Gastrocnemius medialis (tissue), 4 donors: ENCODE measurements around the gene HGS. TPM values are rescaled to one million over a fixed set of nuclear protein-coding genes. Genes with fewer than 3 reads are reported as not detected.

Experiments used
- ATAC-seq, 2 donors: fragments of 150-250 bp; one replicate each; pipeline ENCODE4 v1.9.1; 2016
- DNase-seq, 2 donors: peaks; one replicate each; pipeline ENCODE4 v3.0.0-alpha.2; 2019
- H3K27ac ChIP-seq, 4 donors: fragments of 200-600 bp; sonication (generic); 1 replicate in 1 of 4; 2 replicates in 3 of 4; pipeline ENCODE4 v1.5.1; 2016 to 2018; ENCODE audit warnings: mild to moderate bottlenecking in 2 of 4, moderate library complexity in 1 of 4
- H3K27me3 ChIP-seq, 3 donors: fragments of 200-600 bp; sonication (generic) in 2 of 3; 1 replicate in 1 of 3; 2 replicates in 2 of 3; pipeline versions ENCODE4 v1.5.1 to v1.6.0; 2016 to 2019; ENCODE audit warnings: mild to moderate bottlenecking in 1 of 3, moderate library complexity in 1 of 3
- H3K36me3 ChIP-seq, 2 donors: fragments of 200-600 bp; sonication (generic) in 1 of 2; one replicate each; pipeline ENCODE4 v1.5.1; 2017 to 2018
- H3K4me1 ChIP-seq, 2 donors: fragments of 200-600 bp; sonication (generic) in 1 of 2; one replicate each; pipeline ENCODE4 v1.5.1; 2016 to 2017; ENCODE audit warnings: mild to moderate bottlenecking in 2 of 2
- H3K4me3 ChIP-seq, 4 donors: fragments of 200-600 bp; sonication (generic) in 3 of 4; 1 replicate in 1 of 4; 2 replicates in 3 of 4; pipeline ENCODE4 v1.5.1; 2016 to 2019; ENCODE audit warnings: mild to moderate bottlenecking in 2 of 4
- H3K9me3 ChIP-seq, 3 donors: fragments of 200-600 bp; sonication (generic) in 2 of 3; 1 replicate in 1 of 3; 2 replicates in 2 of 3; pipeline ENCODE4 v1.5.1; 2016 to 2019
- POLR2A ChIP-seq, 2 donors: fragments of 450-650 bp; IDR thresholded peaks; one replicate each; pipeline ENCODE4 v1.6.1; 2017; ENCODE audit warnings: antibody characterized with exemption in 2 of 2, mild to moderate bottlenecking in 2 of 2, moderate library complexity in 2 of 2
- in situ Hi-C, 4 donors: fragments of 200-750 bp; cut with MboI; loops; one replicate each; pipeline versions ENCODE4 v1.15.0 to v1.8.0; 2017; ENCODE audit warnings: low sequenced_read_pairs in 4 of 4
- intact Hi-C: fragments of 100-400 bp; cut with DNase I; formaldehyde crosslinking; loops from one replicate; pipeline ENCODE4 v1.15.1; 2023; ENCODE audit warnings: low total_unique reads
- total RNA-seq, 4 donors: library from RNA; depleted of rRNA; stranded (reverse); fragments of >200 nt; gene quantifications; one replicate each; pipeline versions ENCODE4 v1.1.0 to v1.2.3, GENCODE V29; 2016
- TF ChIP-seq, protein P1 (sequence below), 5 experiments: fragments of 450-650 bp in 3 of 5; fragments of 200-600 bp in 2 of 5; sonication (generic) in 2 of 5; IDR thresholded peaks in 4 of 5; conservative IDR thresholded peaks in 1 of 5; 1 replicate in 4 of 5; 2 replicates in 1 of 5; pipeline ENCODE4 v1.5.1; 2016 to 2019; ENCODE audit warnings: antibody characterized with exemption in 5 of 5, mild to moderate bottlenecking in 3 of 5, moderate library complexity in 3 of 5

HGS gene
- total RNA-seq, 4 donors from 2014 or later, result 62.1 to 150 (median 113) TPM

DNA sequence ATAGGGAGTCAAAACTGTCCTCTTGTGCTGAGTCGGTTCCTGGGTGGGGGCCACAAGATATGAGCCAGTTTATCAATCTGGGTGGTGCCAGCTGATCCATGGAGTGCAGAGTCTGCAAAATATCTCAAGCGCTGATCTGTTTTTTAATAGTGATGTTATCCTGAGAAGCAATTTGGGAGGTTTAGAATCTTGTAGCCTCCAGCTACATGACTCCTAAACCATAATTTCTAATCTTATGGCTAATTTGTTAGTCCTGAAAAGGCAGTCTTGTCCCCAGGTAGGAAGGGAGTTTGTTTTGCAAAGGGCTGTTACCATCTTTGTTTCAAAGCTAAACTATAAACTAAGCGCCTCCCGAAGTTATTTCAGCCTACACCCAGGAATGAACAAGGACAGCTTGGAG, 45.1 kb upstream of the HGS start:
- intact Hi-C loops (no loop called here), in situ Hi-C loops (no loop called here)
- no peaks in the 10 kb centered on the region for H3K36me3 ChIP-seq
- no peak overlapping the region for H3K27ac ChIP-seq
- peaks cover 23% of the 10 kb centered on the region in 2 donors for H3K4me1 ChIP-seq
- no peaks in the 10 kb centered on the region for H3K9me3 ChIP-seq
- TF ChIP-seq POLR2A (IDR thresholded peaks at IDR 0.05), result no peak
- TF ChIP-seq, protein P1, sequence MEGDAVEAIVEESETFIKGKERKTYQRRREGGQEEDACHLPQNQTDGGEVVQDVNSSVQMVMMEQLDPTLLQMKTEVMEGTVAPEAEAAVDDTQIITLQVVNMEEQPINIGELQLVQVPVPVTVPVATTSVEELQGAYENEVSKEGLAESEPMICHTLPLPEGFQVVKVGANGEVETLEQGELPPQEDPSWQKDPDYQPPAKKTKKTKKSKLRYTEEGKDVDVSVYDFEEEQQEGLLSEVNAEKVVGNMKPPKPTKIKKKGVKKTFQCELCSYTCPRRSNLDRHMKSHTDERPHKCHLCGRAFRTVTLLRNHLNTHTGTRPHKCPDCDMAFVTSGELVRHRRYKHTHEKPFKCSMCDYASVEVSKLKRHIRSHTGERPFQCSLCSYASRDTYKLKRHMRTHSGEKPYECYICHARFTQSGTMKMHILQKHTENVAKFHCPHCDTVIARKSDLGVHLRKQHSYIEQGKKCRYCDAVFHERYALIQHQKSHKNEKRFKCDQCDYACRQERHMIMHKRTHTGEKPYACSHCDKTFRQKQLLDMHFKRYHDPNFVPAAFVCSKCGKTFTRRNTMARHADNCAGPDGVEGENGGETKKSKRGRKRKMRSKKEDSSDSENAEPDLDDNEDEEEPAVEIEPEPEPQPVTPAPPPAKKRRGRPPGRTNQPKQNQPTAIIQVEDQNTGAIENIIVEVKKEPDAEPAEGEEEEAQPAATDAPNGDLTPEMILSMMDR (IDR thresholded peaks at IDR 0.05 in 4 of 5, conservative IDR thresholded peaks at IDR 0.05 in 1 of 5), result no peak
- H3K4me3 ChIP-seq, result no peak overlapping the region
- DNase-seq, result no peak
- H3K27me3 ChIP-seq, result no peaks in the 10 kb centered on the region
- ATAC-seq, result no peak

DNA sequence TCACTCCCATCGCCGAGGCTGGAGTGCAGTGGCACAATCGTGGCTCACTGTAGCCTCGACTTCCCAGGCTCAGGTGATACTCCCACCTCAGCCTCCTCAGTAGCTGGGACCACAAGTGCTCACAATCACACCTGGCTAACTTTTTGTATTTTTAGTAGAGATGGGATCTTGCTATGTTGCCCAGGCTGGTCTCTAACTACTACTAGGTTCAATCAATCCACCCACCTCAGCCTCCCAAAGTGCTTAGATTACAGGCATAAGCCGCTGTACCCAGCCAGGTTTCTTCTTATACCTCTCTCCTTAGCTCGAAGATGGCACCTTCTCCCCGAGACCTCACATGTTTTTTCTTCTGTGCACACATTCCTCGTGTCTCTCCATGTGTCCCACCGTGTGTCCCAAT, 43.8 kb upstream of the HGS start:
- TF ChIP-seq, protein P1 (IDR thresholded peaks at IDR 0.05 in 4 of 5, conservative IDR thresholded peaks at IDR 0.05 in 1 of 5), result no peak
- no peak for TF ChIP-seq POLR2A (IDR thresholded peaks at IDR 0.05)
- in situ Hi-C loops (no loop called here), intact Hi-C loops (no loop called here)
- ATAC-seq (no peak), DNase-seq (no peak)
- no peak overlapping the region for H3K27ac ChIP-seq
- peaks cover 10 to 12% of the 10 kb centered on the region in 2 donors for H3K4me1 ChIP-seq
- no peaks in the 10 kb centered on the region for H3K36me3 ChIP-seq
- no peaks in the 10 kb centered on the region for H3K27me3 ChIP-seq
- H3K4me3 ChIP-seq, result no peak overlapping the region
- H3K9me3 ChIP-seq, result no peaks in the 10 kb centered on the region

DNA sequence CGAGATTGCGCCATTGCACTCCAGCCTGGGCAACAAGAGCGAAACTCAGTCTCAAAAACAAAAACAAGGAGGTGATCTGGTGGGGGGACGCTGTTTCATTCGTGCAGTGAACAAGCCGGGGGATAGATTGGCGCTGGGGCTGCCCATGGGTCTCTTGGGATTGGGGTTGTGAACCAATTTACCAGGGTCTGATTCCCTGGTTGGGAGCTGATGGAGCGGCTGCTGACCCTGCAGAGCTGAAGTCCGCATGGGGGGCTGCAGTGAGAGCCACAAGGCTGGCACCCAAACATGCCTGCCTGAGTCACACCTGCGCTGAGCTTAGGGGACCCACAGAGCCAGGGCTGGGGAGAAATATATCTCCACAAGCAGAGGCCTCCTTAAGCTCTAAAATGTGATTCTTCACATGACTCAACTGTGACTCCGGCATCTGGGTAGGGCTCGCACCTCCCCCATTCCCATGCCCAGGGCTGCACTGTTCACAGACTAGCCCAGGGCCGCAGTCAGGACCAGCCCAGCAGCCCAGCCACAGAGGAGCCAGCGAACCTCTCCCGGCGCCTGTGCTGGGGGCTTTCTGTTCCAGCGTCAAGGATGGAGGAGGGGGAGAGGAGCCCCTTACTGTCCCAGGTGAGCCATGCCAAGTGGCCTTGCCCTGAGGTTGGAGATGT, 41.9 kb upstream of the HGS start:
- H3K4me3 ChIP-seq, result no peak overlapping the region
- no peaks in the 10 kb centered on the region for H3K9me3 ChIP-seq
- ATAC-seq (no peak), DNase-seq (no peak)
- H3K27me3 ChIP-seq, result no peaks in the 10 kb centered on the region
- H3K36me3 ChIP-seq, result no peaks in the 10 kb centered on the region
- in situ Hi-C loops, result no loop called here
- intact Hi-C loops, result no loop called here
- no peak for TF ChIP-seq POLR2A (IDR thresholded peaks at IDR 0.05)
- TF ChIP-seq, protein P1 (IDR thresholded peaks at IDR 0.05 in 4 of 5, conservative IDR thresholded peaks at IDR 0.05 in 1 of 5), result no peak
- H3K27ac ChIP-seq, result no peak overlapping the region
- H3K4me1 ChIP-seq, result no peaks in the 10 kb centered on the region

DNA sequence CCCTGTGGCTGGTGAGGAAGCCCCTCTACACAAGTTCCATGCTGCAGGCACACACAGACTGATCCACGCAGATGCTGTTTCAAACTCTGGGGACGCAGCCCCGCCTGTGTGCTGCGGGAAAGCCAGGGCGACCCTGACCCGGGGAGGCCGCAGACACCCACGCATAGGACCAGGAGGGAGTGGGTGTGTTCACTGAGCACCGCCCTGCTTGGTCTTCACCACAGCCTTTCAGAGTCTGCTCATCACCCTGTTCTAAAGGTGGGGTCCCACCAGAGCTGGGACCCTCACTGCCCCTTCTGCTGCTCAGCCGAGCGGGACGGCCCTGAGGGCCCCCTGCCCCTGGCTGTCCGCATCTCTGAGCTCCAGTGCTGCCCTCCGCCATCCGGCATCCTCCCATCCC, 39.3 kb upstream of the HGS start:
- no peaks in the 10 kb centered on the region for H3K36me3 ChIP-seq
- ATAC-seq (no peak), DNase-seq (no peak)
- TF ChIP-seq, protein P1 (IDR thresholded peaks at IDR 0.05 in 4 of 5, conservative IDR thresholded peaks at IDR 0.05 in 1 of 5), result no peak
- in situ Hi-C loops, result no loop called here
- H3K4me3 ChIP-seq, result no peak overlapping the region
- no peak overlapping the region for H3K27ac ChIP-seq
- peaks cover 13 to 21% (median 20%) of the 10 kb centered on the region in 3 donors for H3K27me3 ChIP-seq
- intact Hi-C loops, result no loop called here
- H3K4me1 ChIP-seq, result no peaks in the 10 kb centered on the region
- H3K9me3 ChIP-seq, result no peaks in the 10 kb centered on the region
